Measurements from ENCODE around the gene TEDDM1.

GRCh38 chr1:182381962-182382819 is 18.3 kb downstream of the TEDDM1 start:
- TF ChIP-seq CTCF (IDR thresholded peaks at IDR 0.05) (no peak), POLR2A (IDR thresholded peaks at IDR 0.05) (no peak)
